ENCODE results near the gene PLA2R1. TPM values are rescaled to one million over a fixed set of nuclear protein-coding genes. Genes with fewer than 3 reads are reported as not detected.

The PLA2R1 gene
- not detected for total RNA-seq

DNA sequence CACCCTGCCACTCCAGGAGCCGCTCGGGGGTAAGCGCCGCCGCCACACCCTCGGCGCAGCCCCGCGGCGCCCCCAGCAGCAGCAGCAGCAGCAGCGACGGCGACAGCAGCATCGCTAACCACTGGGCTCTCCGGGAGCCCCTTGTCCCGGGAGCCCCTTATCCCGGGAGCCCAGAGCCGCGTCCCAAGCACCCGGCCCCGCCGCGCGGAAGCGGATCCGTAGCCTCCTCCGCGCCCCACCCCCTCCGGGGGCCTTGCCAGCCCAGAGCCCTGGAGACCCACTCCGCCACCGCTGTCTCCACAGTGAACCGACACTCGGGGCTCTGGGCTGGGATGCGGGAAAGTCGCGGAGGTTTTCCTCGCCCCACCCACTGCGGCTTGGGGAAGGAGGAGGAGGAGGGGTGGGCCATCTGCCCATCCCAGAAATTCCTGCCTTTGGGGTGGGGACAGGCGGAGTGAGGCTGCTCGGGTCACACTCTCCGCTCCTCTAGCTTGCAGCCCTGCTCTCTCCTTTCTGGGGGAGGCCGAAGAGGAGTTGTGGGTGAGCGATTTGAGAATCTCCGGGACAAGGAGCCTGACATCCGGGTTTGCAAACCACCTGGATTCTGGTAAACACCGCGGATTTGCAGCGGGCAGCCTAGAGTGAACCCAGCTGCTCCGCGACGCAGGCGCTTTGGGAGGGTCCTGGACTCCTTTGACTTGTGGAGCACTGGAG lies at the start of gene PLA2R1:
TSS of gene PLA2R1 (minus strand) at position 324 of the 714 bp plus-strand sequence. CDS start at position 112, 212 bp downstream.
- H3K4me1 Mint-ChIP-seq: peaks cover 7% of the 10 kb centered on the region
- H3K27ac Mint-ChIP-seq: no peak within 1 kb of the TSS
- ChIA-PET POLR2A (no interaction called here), CTCF (no interaction called here)
- H3K36me3 Mint-ChIP-seq (ENCODE audit: low read depth): no peaks in the 10 kb centered on the region
- H3K9me3 Mint-ChIP-seq: no peaks in the 10 kb centered on the region
- peak within 1 kb of the TSS; percentile 46 for H3K4me3 Mint-ChIP-seq
- H3K27me3 Mint-ChIP-seq: peaks cover 59% of the 10 kb centered on the region
- DNase-seq: no peak

DNA sequence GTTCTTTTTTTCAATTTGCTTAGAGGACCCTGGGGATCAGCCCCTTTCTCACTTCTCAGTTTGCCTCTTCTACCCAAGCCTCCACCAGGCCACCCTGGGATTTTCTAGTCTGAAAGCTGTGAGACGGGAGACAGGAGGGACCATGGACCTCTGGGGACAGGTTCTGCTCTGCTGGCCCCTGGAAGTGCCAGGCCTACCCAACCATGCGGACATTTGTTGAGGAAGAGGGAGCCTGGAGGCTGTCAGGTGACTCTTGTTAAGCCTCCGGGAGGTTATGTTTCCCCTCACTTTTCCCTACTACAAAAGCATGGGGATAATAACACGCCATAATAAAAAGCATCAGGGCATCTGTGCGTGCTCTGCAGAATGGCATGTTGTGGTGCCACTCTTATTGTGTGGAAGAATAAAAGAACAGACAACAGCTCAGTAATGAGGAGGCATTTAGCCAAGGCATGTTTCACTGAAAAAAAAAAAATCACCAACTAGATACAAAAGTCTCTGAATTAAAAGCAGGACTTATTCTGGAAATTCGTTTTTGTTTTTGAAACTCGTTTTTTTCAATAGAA lies 48.3 kb upstream of the PLA2R1 start:
- H3K4me1 Mint-ChIP-seq: no peaks in the 10 kb centered on the region
- no peak overlapping the region for H3K27ac Mint-ChIP-seq
- CTCF ChIA-PET: interaction anchor here (0.7 to 2.8 kb wide), 19 partner anchors 12 to 1163 kb away, joined by 3 to 25 read pairs (median 4); no protein-coding TSS in a partner anchor
- no peaks in the 10 kb centered on the region for H3K9me3 Mint-ChIP-seq
- H3K27me3 Mint-ChIP-seq: peaks cover 10% of the 10 kb centered on the region
- POLR2A ChIA-PET: interaction anchor here (1.3 kb wide), 1 partner anchor 884 kb away, joined by 3 read pairs; no protein-coding TSS in a partner anchor
- H3K36me3 Mint-ChIP-seq (ENCODE audit: low read depth): no peaks in the 10 kb centered on the region
- DNase-seq: no peak
- H3K4me3 Mint-ChIP-seq: no peak overlapping the region

DNA sequence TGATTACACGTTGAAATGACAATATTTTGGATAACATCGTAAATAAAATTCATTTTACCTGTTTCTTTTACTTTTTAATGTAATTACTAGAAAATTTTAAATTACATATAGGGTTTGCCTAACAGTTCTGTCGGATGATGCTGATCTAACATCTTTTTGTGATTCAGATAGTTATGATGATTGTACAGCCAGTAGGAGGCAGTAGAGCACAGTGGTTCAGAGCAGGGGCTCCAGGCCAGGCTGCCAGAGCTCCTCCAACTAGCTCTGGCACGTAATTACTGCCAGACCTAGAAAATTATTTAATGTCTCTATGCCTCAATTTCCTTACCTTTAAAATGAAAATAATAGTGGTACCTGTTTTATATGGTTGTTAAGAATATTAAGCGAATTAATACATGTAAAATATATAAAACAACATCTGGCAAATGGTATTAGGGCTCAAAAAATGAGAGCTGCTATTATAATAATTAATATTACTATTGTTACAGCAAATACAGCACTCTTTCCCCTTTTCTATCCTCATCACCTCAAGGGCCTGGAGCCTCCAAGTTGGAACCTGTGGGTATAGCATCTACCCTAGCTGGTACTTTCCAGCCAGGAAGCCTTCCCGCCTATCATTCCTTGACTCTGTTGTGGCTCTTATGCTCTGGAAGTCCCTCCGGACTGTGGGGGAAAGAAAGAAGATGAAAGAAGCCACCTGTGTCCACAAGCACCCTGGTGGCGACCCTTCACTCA lies 47.7 kb upstream of the PLA2R1 start:
- DNase-seq: peak; percentile 49
- no peak overlapping the region for H3K27ac Mint-ChIP-seq
- H3K4me1 Mint-ChIP-seq: no peaks in the 10 kb centered on the region
- CTCF ChIA-PET: interaction anchor here (0.7 to 2.8 kb wide), 21 partner anchors 8 to 1164 kb away, joined by 3 to 25 read pairs (median 4); no protein-coding TSS in a partner anchor
- POLR2A ChIA-PET: interaction anchor here (1.3 kb wide), 1 partner anchor 884 kb away, joined by 3 read pairs; no protein-coding TSS in a partner anchor
- peaks cover 10% of the 10 kb centered on the region for H3K27me3 Mint-ChIP-seq
- H3K9me3 Mint-ChIP-seq: no peaks in the 10 kb centered on the region
- no peaks in the 10 kb centered on the region for H3K36me3 Mint-ChIP-seq (ENCODE audit: low read depth)
- H3K4me3 Mint-ChIP-seq: no peak overlapping the region

DNA sequence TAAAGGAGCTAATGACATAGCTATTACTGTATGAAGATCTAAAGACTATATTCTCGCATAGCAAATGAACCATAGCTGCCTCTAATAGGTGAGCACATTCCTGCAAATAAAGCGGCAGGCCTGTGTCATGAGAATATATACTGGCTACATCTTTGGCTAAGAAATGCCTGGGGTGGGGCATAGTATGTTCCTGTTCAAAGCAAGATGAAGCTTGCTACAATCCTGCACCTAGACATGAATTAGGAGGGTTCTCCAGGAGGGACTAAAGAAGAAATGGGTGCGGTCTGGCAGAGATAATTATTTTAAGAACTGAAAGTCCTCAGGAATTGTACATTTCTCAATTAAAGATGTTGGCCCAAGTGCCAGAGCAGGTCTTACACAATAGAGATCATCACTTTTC lies 46.8 kb upstream of the PLA2R1 start:
- POLR2A ChIA-PET: interaction anchor here (1.3 kb wide), 1 partner anchor 885 kb away, joined by 3 read pairs; no protein-coding TSS in a partner anchor
- Mint-ChIP-seq H3K4me1 (no peaks in the 10 kb centered on the region), H3K4me3 (no peak overlapping the region), H3K27ac (no peak overlapping the region), H3K9me3 (no peaks in the 10 kb centered on the region), H3K27me3 (peaks cover 17% of the 10 kb centered on the region), H3K36me3 (ENCODE audit: low read depth) (no peaks in the 10 kb centered on the region)
- CTCF ChIA-PET: interaction anchor here (0.9 to 2.8 kb wide), 8 partner anchors 9 to 954 kb away, joined by 3 to 25 read pairs (median 5); no protein-coding TSS in a partner anchor
- DNase-seq: no peak

DNA sequence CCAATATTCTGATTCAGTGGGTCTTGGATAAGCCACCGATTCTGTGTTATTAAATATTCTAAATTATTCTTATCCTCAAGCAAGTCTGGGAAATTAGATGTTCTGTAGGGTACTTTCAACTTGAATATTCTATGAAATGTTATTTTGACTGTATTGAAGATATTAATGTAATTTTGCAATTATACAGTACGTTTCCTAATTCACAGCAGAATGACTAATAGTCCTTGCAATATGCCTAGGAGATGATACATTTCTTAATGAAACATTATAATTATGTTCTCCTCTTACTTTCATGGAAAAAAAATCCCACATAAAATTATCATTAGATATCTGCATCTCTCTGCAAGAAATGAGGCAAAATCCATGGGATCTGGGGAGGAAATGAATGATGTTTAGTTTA lies 46.2 kb upstream of the PLA2R1 start:
- ChIA-PET POLR2A (no interaction called here), CTCF (interaction anchor here (0.8 to 2.8 kb wide), 5 partner anchors 12 to 955 kb away, joined by 3 to 25 read pairs (median 13); no protein-coding TSS in a partner anchor)
- H3K27me3 Mint-ChIP-seq: peaks cover 17% of the 10 kb centered on the region
- no peak overlapping the region for H3K27ac Mint-ChIP-seq
- no peaks in the 10 kb centered on the region for H3K9me3 Mint-ChIP-seq
- H3K4me1 Mint-ChIP-seq: no peaks in the 10 kb centered on the region
- no peak for DNase-seq
- no peaks in the 10 kb centered on the region for H3K36me3 Mint-ChIP-seq (ENCODE audit: low read depth)
- H3K4me3 Mint-ChIP-seq: no peak overlapping the region

DNA sequence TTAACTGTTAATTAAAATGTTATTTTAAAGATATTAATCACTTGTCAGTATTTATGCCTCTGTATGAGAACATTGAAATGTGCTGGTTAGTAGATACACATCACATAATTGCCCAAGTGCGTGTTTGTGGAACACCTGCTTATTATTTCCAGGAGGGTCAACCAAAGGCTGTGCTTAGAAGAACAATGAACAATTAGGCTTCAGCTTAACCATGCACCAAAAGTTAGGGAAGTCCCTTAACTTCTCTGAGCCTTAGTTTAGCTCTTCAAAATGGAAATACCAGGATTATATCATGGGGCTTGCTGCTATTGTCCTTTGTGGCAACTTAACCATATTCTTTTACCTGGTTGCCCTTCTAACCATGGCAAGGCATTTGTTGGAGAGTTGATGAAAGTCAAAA lies 43.0 kb upstream of the PLA2R1 start:
- ChIA-PET CTCF (interaction anchor here (1.4 kb wide), 1 partner anchor 165 kb away, joined by 3 read pairs; no protein-coding TSS in a partner anchor), POLR2A (no interaction called here)
- H3K27me3 Mint-ChIP-seq: peaks cover 24% of the 10 kb centered on the region
- no peak overlapping the region for H3K4me3 Mint-ChIP-seq
- no peaks in the 10 kb centered on the region for H3K9me3 Mint-ChIP-seq
- no peak for DNase-seq
- no peaks in the 10 kb centered on the region for H3K36me3 Mint-ChIP-seq (ENCODE audit: low read depth)
- H3K4me1 Mint-ChIP-seq: no peaks in the 10 kb centered on the region
- no peak overlapping the region for H3K27ac Mint-ChIP-seq

DNA sequence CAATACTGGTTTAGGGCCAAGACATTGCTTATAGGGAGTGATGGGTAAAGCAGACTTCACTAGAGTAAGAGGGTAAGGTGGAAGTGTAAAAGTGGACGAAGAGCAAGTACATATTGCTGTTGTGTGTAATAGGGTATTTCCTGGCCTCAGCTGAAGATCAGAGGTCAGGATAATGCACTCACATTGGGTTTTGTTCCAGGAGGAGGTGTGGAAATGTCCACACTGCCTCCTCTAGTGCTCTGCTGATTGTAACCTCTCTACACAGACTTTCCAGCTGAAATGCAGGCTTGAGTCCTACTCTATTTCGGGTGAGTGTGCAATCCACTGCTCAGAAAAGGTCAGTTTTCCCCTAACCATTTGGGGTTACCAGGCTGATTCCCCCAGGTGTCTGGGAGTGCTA lies 41.7 kb upstream of the PLA2R1 start:
- no peak for DNase-seq
- CTCF ChIA-PET: no interaction called here
- POLR2A ChIA-PET: interaction anchor here (0.7 kb wide), 1 partner anchor 106 kb away, joined by 3 read pairs; no protein-coding TSS in a partner anchor
- H3K27ac Mint-ChIP-seq: no peak overlapping the region
- peaks cover 22% of the 10 kb centered on the region for H3K27me3 Mint-ChIP-seq
- no peaks in the 10 kb centered on the region for H3K9me3 Mint-ChIP-seq
- H3K36me3 Mint-ChIP-seq (ENCODE audit: low read depth): no peaks in the 10 kb centered on the region
- H3K4me1 Mint-ChIP-seq: no peaks in the 10 kb centered on the region
- H3K4me3 Mint-ChIP-seq: no peak overlapping the region

DNA sequence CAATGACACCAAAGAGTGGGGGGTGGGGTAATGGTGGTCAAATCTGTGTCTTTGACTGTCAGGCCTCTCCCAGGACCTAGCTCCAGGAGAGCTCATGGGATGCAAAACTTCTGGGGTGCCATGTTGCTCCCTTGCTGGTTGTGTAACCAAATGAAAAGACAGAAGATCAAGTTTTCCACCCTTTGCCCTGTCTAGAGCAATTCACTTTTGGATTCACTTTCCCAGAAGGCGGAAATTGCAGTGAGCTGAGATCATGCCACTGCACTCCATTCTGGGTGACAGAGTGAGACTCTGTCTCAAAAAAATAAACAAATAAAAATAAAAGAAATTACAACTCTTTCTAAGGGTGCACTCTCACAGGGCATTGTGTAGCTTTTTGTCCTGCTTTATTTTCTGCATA lies 34.9 kb upstream of the PLA2R1 start:
- Mint-ChIP-seq H3K9me3 (peaks cover 3% of the 10 kb centered on the region), H3K36me3 (ENCODE audit: low read depth) (no peaks in the 10 kb centered on the region), H3K27ac (no peak overlapping the region), H3K27me3 (peaks cover 10% of the 10 kb centered on the region), H3K4me3 (no peak overlapping the region), H3K4me1 (no peaks in the 10 kb centered on the region)
- ChIA-PET POLR2A (no interaction called here), CTCF (no interaction called here)
- no peak for DNase-seq

DNA sequence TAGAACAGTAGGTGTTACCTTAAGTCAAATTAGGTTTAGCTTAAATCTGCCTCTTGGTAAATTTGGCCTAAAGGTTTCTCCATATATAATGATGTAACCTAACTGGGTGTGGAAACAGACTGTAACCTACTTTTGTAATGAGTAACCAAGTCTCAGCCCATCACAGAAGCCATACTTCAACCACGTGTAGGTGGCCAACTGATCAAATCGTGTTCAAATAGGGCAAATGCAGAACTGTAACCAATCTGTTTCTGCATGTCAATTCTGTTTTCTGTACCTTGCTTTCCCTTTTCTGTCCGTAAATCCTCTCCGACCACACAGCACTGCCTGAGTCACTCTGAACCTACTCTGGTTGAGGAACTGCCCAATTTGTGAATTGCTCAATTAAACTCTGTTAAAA lies 34.0 kb upstream of the PLA2R1 start:
- no peak for DNase-seq
- ChIA-PET POLR2A (no interaction called here), CTCF (interaction anchor here (0.6 kb wide), 2 partner anchors 874 to 967 kb away, joined by 3 read pairs; no protein-coding TSS in a partner anchor)
- Mint-ChIP-seq H3K27me3 (peaks cover 6% of the 10 kb centered on the region), H3K36me3 (ENCODE audit: low read depth) (no peaks in the 10 kb centered on the region), H3K9me3 (peaks cover 6% of the 10 kb centered on the region), H3K4me1 (no peaks in the 10 kb centered on the region), H3K4me3 (no peak overlapping the region), H3K27ac (no peak overlapping the region)

DNA sequence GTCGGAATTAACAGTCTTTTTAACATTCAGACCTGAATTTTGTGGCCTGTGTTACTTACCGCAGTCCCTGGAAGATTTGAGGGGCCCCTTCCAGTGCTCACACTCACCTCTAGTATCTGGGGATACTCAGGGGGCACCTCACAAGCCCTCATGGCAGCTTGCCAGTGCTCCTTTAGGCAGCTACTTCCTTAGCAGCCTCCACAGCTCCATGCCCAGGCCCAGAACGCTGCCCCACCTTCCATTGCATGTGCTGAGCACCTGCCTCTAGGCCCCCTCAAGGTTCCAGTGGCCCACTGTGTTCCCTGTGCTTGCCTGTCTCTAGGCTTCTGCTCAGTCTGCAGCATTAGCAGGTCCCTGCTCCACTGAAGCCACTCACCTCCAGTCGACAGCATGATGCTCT lies 30.0 kb upstream of the PLA2R1 start:
- no peak for DNase-seq
- CTCF ChIA-PET: no interaction called here
- Mint-ChIP-seq H3K9me3 (peaks cover 24% of the 10 kb centered on the region), H3K27ac (no peak overlapping the region), H3K36me3 (ENCODE audit: low read depth) (peaks cover 7% of the 10 kb centered on the region), H3K27me3 (peaks cover 4% of the 10 kb centered on the region), H3K4me3 (no peak overlapping the region), H3K4me1 (no peaks in the 10 kb centered on the region)
- POLR2A ChIA-PET: no interaction called here

DNA sequence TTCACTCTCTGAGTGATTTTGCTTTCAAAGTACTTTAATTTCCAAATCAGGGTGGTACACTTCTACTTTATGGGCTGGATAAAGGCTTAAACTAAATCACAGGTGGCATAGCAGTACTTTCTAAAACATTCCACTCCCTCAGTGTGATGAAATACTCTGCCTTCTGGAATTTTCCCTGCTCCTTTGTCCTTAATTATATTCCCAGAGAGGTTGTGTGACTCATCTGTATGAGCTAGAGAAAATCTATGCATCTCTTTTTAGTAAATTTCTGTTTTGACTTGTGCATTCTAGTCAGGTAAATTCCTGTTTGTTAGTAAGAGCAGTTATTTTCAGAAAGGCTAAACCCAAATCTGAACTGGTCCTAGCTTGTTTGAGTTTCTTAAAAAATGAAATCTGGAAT lies 29.0 kb upstream of the PLA2R1 start:
- H3K4me3 Mint-ChIP-seq: no peak overlapping the region
- CTCF ChIA-PET: no interaction called here
- H3K36me3 Mint-ChIP-seq (ENCODE audit: low read depth): peaks cover 13% of the 10 kb centered on the region

DNA sequence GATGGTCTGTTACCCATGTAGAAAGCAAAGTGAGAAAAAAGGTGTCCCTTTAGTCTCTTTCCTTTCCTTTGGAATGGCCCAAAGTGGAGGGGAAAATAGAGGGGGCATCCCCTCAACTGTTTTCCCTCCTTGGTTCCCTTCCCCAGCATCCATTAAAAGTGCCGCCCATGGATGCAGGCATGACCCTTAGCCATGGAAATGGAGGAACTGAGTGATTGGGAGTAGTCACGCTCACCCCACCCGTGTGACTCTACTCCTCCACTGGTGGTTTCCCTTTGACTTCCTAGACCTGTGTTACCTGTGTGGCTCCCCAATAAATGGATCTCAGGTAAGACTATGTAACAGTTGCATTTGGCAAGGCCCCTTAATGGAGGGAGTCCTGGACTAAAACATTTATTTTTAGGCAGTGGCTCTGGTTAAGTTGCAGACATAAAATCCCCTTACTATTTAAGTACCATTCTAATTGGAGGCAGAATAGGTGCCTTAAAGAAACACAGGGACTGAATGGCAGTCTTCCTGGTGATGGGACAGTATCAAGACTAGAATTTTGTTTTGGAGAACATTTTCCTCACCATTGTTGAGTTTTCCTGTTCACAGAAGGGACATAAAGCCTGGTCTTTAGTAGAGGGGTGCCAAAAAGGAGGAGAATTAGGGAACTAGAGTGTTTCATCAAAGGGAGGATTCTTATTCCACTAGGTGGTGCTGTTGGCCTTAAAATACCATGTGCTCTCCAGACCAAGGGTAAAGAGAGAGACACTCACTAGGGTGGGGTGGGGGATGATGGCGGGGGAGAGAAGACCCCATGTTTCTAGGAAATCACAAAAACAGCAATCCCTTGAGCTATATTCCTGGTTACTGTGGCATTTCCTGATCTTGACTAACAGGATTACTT lies 25.7 kb upstream of the PLA2R1 start:
- Mint-ChIP-seq H3K27me3 (no peaks in the 10 kb centered on the region), H3K9me3 (peaks cover 33% of the 10 kb centered on the region), H3K4me1 (no peaks in the 10 kb centered on the region), H3K36me3 (ENCODE audit: low read depth) (peaks cover 13% of the 10 kb centered on the region), H3K27ac (no peak overlapping the region), H3K4me3 (no peak overlapping the region)
- no peak for DNase-seq
- ChIA-PET POLR2A (no interaction called here), CTCF (interaction anchor here (3.4 kb wide), 1 partner anchor 906 kb away, joined by 9 read pairs; no protein-coding TSS in a partner anchor)

More for the DNA sequence above, 29.0 kb upstream of the PLA2R1 start:
- no peak overlapping the region for H3K27ac Mint-ChIP-seq
- H3K9me3 Mint-ChIP-seq: peaks cover 31% of the 10 kb centered on the region
- no peak for DNase-seq
- H3K27me3 Mint-ChIP-seq: peaks cover 4% of the 10 kb centered on the region
- POLR2A ChIA-PET: interaction anchor here (0.6 kb wide), 1 partner anchor 806 kb away, joined by 4 read pairs; no protein-coding TSS in a partner anchor
- no peaks in the 10 kb centered on the region for H3K4me1 Mint-ChIP-seq

Data from activated CD4-positive, alpha-beta memory T cell treated with anti-CD3 and anti-CD28 coated beads, Interleukin-2, amount 10 ng/mL, durations not matched to agents 7 days and 5 days (primary cell).